Suprapubic skin (tissue), 4 donors: ENCODE measurements around the gene ITGAE. TPM values are rescaled to one million over a fixed set of nuclear protein-coding genes. Genes with fewer than 3 reads are reported as not detected.

Experiments
- DNase-seq, 2 donors: peaks; one replicate each; pipeline ENCODE4 v3.0.0-alpha.2; 2019; ENCODE audit warnings: low spot score in 2 of 2
- H3K27ac ChIP-seq: fragments of 200-600 bp; sonication (generic); one replicate; pipeline ENCODE4 v1.5.1; 2019
- H3K27me3 ChIP-seq: fragments of 200-600 bp; sonication (generic); one replicate; pipeline ENCODE4 v1.5.1; 2019
- H3K36me3 ChIP-seq: fragments of 200-600 bp; sonication (generic); one replicate; pipeline ENCODE4 v1.5.1; 2019
- H3K4me1 ChIP-seq: fragments of 200-600 bp; sonication (generic); one replicate; pipeline ENCODE4 v1.5.1; 2019
- H3K4me3 ChIP-seq: fragments of 200-600 bp; sonication (generic); one replicate; pipeline ENCODE4 v1.5.1; 2019; ENCODE audit warnings: mild to moderate bottlenecking
- H3K9me3 ChIP-seq: fragments of 200-600 bp; sonication (generic); one replicate; pipeline ENCODE4 v1.5.1; 2019
- EP300 ChIP-seq: sonication (generic); formaldehyde crosslinking; IDR thresholded peaks from one replicate; pipeline ENCODE4 v1.6.1; 2017; ENCODE audit warnings: antibody characterized with exemption
- POLR2A ChIP-seq, 2 donors: fragments of 450-650 bp; IDR thresholded peaks; one replicate each; pipeline ENCODE4 v1.6.1; 2017; ENCODE audit warnings: antibody characterized with exemption in 2 of 2, mild to moderate bottlenecking in 2 of 2, moderate library complexity in 2 of 2
- POLR2AphosphoS5 ChIP-seq, 3 donors: sonication (generic); formaldehyde crosslinking; IDR thresholded peaks; one replicate each; pipeline ENCODE4 v1.6.1; 2017; ENCODE audit warnings: antibody characterized with exemption in 3 of 3
- WGBS: methylation state at CpG from one replicate; pipeline ENCODE4 v1.1.5; 2018; 5-methylcytosine and 5-hydroxymethylcytosine counted together
- total RNA-seq, 4 donors: library from RNA; depleted of rRNA; stranded (reverse); fragments of >200 nt; gene quantifications; one replicate each; pipeline ENCODE4 v1.1.0, GENCODE V29; 2016
- TF ChIP-seq, protein P1 (sequence below), 2 donors: fragments of 200-600 bp in 1 of 2; fragments of 450-650 bp in 1 of 2; sonication (generic) in 1 of 2; IDR thresholded peaks; one replicate each; pipeline ENCODE4 v1.5.1; 2016 to 2019; ENCODE audit warnings: antibody characterized with exemption in 2 of 2, mild to moderate bottlenecking in 1 of 2, moderate library complexity in 1 of 2

ITGAE gene
- total RNA-seq, 4 donors from 2014 or later: 14.0 to 20.7 (median 14.4) TPM

DNA sequence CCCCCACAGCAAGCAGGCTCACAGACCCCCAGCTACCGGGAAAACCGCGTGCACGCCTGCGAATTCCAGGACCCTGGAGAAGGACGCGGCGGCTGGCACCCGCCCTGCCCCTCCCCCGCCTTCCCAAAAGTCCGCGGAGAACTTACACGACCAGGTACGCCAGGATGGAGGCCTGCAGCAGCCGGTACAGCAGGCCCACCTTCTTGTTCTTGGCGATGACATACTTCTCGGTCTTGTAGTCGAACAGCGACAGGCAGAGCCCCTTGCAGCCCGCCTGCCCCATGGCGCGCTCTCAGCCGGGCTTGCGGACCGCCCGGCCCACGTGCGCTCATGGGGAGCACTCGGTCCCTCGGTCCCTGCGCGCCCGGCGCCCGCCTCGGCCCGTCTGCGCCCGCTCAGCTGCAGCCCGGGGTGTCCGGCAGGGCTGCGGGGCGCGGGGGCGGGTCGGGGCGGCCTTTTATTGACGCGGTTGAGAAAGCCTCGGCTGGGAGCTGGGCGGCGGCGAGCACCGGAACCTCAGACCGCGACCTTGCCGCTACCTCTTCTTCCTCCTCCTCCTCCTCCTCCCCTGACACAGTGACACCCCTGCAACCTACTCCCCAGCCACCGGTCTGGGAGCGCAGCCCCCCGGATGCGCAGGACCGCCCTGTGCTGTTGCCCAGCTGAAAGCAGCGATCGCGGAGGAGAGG, 105.1 kb downstream of the ITGAE start, which contains the start of gene P2RX5:
Gene P2RX5 (minus strand): TSS at position 433 of the 689 bp plus-strand sequence. CDS start 150 bp downstream, at position 283.
- no peak for DNase-seq
- under 1% methylated on average over 16 of the region's 65 CpGs for WGBS
- Histone ChIP-seq H3K27ac (no peak within 1 kb of the TSS), H3K4me1 (peaks cover 20% of the 10 kb centered on the region), H3K4me3 (peak within 1 kb of the TSS; percentile 53), H3K36me3 (no peaks in the 10 kb centered on the region), H3K27me3 (peaks cover 72% of the 10 kb centered on the region), H3K9me3 (peaks cover 4% of the 10 kb centered on the region)
- TF ChIP-seq POLR2A (IDR thresholded peaks at IDR 0.05) (no peak), EP300 (no peak), POLR2AphosphoS5 (IDR thresholded peaks at IDR 0.05) (no peak)
- TF ChIP-seq, protein P1, sequence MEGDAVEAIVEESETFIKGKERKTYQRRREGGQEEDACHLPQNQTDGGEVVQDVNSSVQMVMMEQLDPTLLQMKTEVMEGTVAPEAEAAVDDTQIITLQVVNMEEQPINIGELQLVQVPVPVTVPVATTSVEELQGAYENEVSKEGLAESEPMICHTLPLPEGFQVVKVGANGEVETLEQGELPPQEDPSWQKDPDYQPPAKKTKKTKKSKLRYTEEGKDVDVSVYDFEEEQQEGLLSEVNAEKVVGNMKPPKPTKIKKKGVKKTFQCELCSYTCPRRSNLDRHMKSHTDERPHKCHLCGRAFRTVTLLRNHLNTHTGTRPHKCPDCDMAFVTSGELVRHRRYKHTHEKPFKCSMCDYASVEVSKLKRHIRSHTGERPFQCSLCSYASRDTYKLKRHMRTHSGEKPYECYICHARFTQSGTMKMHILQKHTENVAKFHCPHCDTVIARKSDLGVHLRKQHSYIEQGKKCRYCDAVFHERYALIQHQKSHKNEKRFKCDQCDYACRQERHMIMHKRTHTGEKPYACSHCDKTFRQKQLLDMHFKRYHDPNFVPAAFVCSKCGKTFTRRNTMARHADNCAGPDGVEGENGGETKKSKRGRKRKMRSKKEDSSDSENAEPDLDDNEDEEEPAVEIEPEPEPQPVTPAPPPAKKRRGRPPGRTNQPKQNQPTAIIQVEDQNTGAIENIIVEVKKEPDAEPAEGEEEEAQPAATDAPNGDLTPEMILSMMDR (IDR thresholded peaks at IDR 0.05): no peak

DNA sequence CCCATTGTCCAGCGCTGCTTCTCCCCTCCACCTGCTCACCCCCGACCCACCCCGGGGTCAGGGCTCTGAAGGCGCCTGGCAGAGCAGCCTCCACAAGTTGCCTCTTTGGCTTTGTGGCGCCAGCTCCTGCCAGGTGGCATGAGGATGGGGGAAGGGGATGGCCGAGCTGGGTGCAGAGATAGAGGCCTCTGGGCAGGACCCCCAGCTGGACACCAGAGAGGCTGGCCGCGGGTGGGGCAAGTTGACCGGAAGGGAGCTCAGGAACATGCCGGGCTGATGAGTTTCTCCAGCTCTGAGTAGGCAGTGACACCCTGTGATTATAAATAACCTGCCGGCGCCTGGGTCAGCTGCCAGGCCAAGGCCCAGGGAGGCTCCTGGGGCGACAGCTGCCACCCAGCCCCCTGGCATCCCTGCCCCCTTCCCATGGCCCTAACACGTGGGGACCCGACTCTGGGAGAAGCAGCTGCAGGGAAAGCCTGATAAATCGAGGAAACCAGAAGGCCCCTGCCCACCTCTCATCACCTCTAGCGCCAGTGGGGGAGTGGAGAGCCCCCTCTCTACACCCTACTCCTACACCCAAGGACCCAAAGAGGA, 105.8 kb downstream of the ITGAE start:
- Histone ChIP-seq H3K27me3 (peaks cover 76% of the 10 kb centered on the region), H3K9me3 (peaks cover 4% of the 10 kb centered on the region), H3K4me1 (peaks cover 20% of the 10 kb centered on the region), H3K27ac (no peak overlapping the region), H3K36me3 (no peaks in the 10 kb centered on the region), H3K4me3 (peak overlapping the region; percentile 53)
- no peak for TF ChIP-seq POLR2A (IDR thresholded peaks at IDR 0.05)
- 9% methylated on average over 3 of the region's 17 CpGs for WGBS
- DNase-seq: no peak

DNA sequence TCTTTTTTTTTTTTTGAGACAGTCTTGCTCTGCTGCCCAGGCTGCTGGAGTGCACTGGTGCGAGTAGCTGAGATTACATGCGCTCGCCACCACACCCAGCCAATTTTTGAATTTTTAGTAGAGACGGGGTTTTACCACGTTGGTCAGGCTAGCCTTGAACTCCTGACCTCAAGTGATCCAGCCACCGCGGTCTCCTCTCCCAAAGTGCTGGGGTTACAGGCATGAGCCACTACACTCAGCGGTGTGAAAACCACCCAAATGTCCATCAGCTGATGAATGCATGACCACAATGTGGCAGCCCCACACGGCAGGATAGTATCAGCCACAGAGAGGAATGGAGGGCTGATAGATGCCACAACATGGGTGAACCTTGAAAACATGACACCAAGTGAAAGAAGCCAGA, 107.2 kb downstream of the ITGAE start:
- Histone ChIP-seq H3K9me3 (peaks cover 4% of the 10 kb centered on the region), H3K27me3 (peaks cover 76% of the 10 kb centered on the region), H3K4me3 (no peak overlapping the region), H3K36me3 (no peaks in the 10 kb centered on the region), H3K4me1 (peaks cover 20% of the 10 kb centered on the region), H3K27ac (no peak overlapping the region)
- TF ChIP-seq POLR2A (IDR thresholded peaks at IDR 0.05) (no peak), POLR2AphosphoS5 (IDR thresholded peaks at IDR 0.05) (no peak), EP300 (no peak)
- TF ChIP-seq, protein P1 (IDR thresholded peaks at IDR 0.05): no peak
- DNase-seq: no peak
- 69% methylated on average over 9 of the region's 9 CpGs for WGBS

DNA sequence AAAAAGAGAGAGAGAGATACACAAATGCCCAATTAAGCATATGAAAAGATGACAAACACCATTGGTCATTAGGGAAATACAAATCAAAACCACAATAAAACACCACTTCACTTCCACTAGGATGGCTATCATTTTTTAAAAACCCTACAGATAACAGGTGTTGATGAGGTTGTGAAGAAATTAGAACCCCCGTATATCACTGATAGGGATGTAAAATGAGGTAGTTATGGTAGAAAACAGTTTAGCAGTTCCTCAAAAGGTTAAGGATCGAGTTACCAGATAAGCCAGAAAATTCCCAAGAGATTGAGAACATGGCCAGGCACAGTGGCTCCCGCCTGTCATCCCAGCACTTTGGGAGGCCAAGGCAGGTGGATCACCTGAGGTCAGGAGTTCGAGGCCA, 107.8 kb downstream of the ITGAE start:
- Histone ChIP-seq H3K9me3 (no peaks in the 10 kb centered on the region), H3K4me1 (peaks cover 20% of the 10 kb centered on the region), H3K4me3 (no peak overlapping the region), H3K36me3 (no peaks in the 10 kb centered on the region), H3K27me3 (peaks cover 72% of the 10 kb centered on the region), H3K27ac (no peak overlapping the region)
- no peak for DNase-seq
- WGBS: 62% methylated on average over 4 of the region's 4 CpGs
- TF ChIP-seq EP300: no peak
- TF ChIP-seq, protein P1 (IDR thresholded peaks at IDR 0.05): no peak
- no peak for TF ChIP-seq POLR2A (IDR thresholded peaks at IDR 0.05)
- no peak for TF ChIP-seq POLR2AphosphoS5 (IDR thresholded peaks at IDR 0.05)

DNA sequence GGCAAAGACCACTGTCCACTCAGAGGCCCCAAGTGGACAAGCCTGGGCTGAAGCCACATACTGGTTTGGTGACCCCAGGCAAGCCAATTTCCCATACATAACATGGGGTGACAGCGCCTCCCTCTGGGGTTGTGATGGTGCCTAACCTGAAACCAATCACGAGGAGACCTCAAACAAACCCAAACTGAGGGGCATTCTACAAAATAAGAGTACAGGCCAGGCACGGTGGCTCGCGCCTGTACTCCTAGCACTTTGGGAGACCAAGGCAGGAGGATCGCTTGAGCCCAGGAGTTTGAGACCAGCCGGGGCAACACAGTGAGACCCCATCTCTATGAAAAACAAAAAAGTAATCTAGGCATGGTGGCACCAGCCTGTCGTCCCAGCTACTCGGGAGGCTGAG, 108.6 kb downstream of the ITGAE start:
- TF ChIP-seq, protein P1 (IDR thresholded peaks at IDR 0.05): no peak
- no peak for TF ChIP-seq POLR2AphosphoS5 (IDR thresholded peaks at IDR 0.05)
- no peak for TF ChIP-seq POLR2A (IDR thresholded peaks at IDR 0.05)
- no peak for TF ChIP-seq EP300
- WGBS: 85% methylated on average over 9 of the region's 9 CpGs
- Histone ChIP-seq H3K27ac (no peak overlapping the region), H3K9me3 (no peaks in the 10 kb centered on the region), H3K36me3 (no peaks in the 10 kb centered on the region), H3K27me3 (peaks cover 64% of the 10 kb centered on the region), H3K4me1 (peaks cover 20% of the 10 kb centered on the region), H3K4me3 (no peak overlapping the region)
- DNase-seq: no peak
